Transverse colon (tissue), 4 donors: ENCODE measurements around the gene ALG6.

Experiments used
- EP300 ChIP-seq: sonication (generic); formaldehyde crosslinking; IDR thresholded peaks from one replicate; pipeline ENCODE4 v1.6.1; 2017; ENCODE audit warnings: antibody characterized with exemption, low read depth
- POLR2A ChIP-seq: fragments of 450-650 bp; IDR thresholded peaks from one replicate; pipeline ENCODE4 v1.6.1; 2016; ENCODE audit warnings: antibody characterized with exemption, mild to moderate bottlenecking, moderate library complexity
- POLR2AphosphoS5 ChIP-seq, 3 donors: sonication (generic); formaldehyde crosslinking; IDR thresholded peaks; one replicate each; pipeline ENCODE4 v1.6.1; 2016; ENCODE audit warnings: antibody characterized with exemption in 3 of 3
- TF ChIP-seq, protein P1 (sequence below), 5 experiments: fragments of 200-600 bp in 3 of 5; fragments of 450-650 bp in 2 of 5; sonication (generic) in 3 of 5; IDR thresholded peaks; 1 replicate in 2 of 5; 2 replicates in 3 of 5; pipeline ENCODE4 v1.5.1; 2016 to 2017; ENCODE audit warnings: antibody characterized with exemption in 5 of 5, inconsistent platforms in 3 of 5, mild to moderate bottlenecking in 2 of 5, moderate library complexity in 1 of 5

DNA sequence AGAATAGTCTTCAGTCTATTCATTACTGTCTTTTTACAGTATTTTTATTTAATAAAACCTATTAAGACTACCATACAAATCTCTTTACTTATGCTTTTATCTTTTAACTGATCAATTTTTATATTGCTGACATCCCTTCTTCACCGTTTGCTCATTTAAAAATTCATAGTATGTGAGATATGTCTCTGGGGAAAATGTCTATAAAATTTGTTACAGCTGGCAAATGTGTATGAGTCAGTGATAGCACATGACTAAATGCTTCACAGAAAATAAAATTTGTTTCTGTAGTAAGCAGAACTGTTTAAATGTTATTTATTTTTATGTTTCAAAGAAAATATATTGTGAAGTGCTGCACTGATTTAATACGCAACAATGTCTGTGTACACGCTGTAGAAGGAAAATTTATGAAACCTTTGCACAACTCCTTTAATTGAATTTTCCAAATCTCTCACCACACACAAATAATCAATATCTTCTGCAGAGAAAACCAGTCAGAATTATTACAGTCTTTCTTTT lies 81.4 kb downstream of the ALG6 start:
- TF ChIP-seq, protein P1, sequence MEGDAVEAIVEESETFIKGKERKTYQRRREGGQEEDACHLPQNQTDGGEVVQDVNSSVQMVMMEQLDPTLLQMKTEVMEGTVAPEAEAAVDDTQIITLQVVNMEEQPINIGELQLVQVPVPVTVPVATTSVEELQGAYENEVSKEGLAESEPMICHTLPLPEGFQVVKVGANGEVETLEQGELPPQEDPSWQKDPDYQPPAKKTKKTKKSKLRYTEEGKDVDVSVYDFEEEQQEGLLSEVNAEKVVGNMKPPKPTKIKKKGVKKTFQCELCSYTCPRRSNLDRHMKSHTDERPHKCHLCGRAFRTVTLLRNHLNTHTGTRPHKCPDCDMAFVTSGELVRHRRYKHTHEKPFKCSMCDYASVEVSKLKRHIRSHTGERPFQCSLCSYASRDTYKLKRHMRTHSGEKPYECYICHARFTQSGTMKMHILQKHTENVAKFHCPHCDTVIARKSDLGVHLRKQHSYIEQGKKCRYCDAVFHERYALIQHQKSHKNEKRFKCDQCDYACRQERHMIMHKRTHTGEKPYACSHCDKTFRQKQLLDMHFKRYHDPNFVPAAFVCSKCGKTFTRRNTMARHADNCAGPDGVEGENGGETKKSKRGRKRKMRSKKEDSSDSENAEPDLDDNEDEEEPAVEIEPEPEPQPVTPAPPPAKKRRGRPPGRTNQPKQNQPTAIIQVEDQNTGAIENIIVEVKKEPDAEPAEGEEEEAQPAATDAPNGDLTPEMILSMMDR (IDR thresholded peaks at IDR 0.05), result no peak
- TF ChIP-seq POLR2AphosphoS5 (IDR thresholded peaks at IDR 0.05) (no peak), POLR2A (no peak), EP300 (no peak)
